PC-3 (cell line): ENCODE results near the gene DISC1.

Experiments used
- EZH2 ChIP-seq: fragments of 300-600 bp; sonication (generic); IDR thresholded peaks from one replicate; pipeline ENCODE4 v1.6.1; 2017; ENCODE audit warnings: antibody characterized with exemption, mild to moderate bottlenecking, low read length; ENCODE audit not compliant: unreplicated experiment
- EZH2phosphoT487 ChIP-seq: fragments of 300-600 bp; sonication (generic); IDR thresholded peaks from 2 replicates; pipeline ENCODE4 v1.6.1; 2018; ENCODE audit warnings: mild to moderate bottlenecking, antibody characterized with exemption, low read length, borderline replicate concordance
- TF ChIP-seq, protein P1 (sequence below): fragments of 300-600 bp; sonication (generic); conservative IDR thresholded peaks from 2 replicates; pipeline ENCODE4 v1.5.1; 2017; ENCODE audit warnings: antibody characterized with exemption, low read depth, mild to moderate bottlenecking, low read length

DNA sequence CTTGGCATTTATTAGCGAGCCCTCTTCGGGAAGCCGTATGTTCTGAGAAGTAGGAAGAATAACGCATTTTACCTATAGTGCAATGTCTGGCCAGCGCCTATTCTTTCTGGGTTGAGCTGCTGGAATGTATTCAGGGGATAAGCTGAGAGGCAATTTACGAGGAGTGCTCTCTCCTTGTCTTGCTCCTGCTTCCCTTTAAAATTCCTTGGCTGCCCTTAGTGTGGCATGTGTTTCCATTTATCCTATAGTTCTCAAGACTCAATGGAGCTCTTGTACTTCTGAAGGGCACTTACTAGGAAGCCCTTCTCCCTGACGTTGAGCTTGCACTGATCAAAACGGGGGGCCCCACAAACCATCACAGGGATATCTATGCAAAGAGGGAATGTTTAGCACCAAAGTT, 364.6 kb downstream of the DISC1 start:
- TF ChIP-seq, protein P1, sequence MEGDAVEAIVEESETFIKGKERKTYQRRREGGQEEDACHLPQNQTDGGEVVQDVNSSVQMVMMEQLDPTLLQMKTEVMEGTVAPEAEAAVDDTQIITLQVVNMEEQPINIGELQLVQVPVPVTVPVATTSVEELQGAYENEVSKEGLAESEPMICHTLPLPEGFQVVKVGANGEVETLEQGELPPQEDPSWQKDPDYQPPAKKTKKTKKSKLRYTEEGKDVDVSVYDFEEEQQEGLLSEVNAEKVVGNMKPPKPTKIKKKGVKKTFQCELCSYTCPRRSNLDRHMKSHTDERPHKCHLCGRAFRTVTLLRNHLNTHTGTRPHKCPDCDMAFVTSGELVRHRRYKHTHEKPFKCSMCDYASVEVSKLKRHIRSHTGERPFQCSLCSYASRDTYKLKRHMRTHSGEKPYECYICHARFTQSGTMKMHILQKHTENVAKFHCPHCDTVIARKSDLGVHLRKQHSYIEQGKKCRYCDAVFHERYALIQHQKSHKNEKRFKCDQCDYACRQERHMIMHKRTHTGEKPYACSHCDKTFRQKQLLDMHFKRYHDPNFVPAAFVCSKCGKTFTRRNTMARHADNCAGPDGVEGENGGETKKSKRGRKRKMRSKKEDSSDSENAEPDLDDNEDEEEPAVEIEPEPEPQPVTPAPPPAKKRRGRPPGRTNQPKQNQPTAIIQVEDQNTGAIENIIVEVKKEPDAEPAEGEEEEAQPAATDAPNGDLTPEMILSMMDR = no peak
- TF ChIP-seq EZH2phosphoT487 = no peak
- no peak for TF ChIP-seq EZH2
